DMS153 treated with DMSO at 0.1 percent for 48 hours (cell line): Measurements from ENCODE around the gene DNAAF8.
A peak's percentile ranks its signal among the peaks of the same experiment; 100 is the strongest.

ENCODE experiments used
- DNase-seq: peaks from one replicate; lab custom pipeline; 2025; ENCODE audit not compliant: unreplicated experiment; lab: John Stamatoyannopoulos, UW

Gene DNAAF8

DNA sequence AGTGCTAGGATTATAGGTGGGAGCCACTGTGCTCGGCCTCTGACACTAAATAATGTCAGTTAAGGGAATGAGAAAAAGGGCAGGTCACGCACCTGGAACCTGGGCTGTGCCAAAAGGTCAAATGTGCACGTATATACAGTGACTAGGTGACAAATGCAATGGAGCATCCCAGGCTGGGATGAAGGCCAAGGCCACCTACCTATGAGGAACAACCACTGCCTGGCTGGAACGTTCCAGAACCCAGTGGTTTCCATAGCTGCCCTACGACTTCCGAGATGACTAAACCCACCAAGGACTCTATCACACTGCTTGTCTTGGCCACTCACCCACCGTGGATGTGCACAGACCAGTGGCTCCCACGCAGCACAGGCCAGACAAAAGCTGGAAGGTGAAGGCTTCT lies 16.6 kb downstream of the DNAAF8 start:
- no peak for DNase-seq

- DNase-seq = no peak
These were observed 18.2 kb downstream of the DNAAF8 start for GRCh38 chr16:4752351-4753100.

- no peak for DNase-seq
These were observed 18.9 kb downstream of the DNAAF8 start for GRCh38 chr16:4753227-4753626.

- DNase-seq = no peak
These were observed 20.5 kb downstream of the DNAAF8 start for GRCh38 chr16:4754865-4755264.

DNA sequence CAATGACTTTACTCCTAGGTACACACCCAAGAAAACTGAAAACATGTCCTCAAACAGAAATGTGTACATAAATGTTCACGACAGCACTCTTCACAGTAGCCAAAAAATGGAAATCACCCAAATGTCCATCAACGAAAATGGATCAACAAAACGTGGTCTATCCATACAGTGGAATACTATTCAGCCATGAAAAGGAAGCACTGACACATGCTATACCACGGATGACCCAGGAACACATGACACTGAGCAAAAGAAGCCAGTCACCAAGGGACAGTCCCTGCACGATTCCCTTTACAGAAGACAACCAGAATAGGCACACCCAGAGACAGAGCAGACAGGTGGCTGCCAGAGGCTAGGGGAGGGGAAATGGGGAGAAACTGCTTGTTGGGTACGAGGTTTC lies 21.4 kb downstream of the DNAAF8 start:
- DNase-seq = no peak

DNA sequence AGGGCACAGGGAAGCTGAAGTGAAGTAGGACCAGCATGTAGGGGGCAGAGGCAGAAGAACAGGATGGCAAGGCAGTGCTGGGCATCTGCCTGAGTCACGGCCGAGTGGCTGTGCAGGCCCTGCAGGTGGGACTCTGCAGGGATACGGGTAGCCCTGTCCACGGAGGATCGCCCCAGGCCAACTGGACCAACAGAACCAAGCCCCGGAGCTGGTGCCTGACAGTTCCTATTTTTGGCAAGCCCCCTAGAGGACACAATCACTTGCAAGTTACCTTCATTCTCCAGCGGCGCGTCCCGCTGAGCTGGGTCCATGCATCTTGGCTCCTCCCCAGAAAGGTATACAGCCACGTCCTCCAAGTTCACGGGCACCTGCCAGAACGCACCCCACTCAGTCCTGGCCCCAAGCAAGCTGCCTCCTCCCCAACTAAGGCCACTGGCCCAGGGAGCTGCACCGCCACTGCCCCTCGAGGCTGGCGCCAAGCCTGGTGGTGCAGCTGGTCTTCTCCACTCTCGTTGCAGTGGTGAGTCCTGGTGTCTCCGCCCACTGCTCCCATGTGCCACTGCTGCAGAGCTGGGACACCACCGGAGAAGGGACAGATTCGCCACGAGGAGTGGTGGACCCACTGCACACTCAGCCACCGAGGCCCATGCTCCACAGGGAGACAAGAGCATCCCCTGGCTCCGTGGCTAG lies 26.0 kb downstream of the DNAAF8 start:
- no peak for DNase-seq

GRCh38 chr16:4762205-4762604 lies 27.9 kb downstream of the DNAAF8 start:
- DNase-seq = no peak

DNA sequence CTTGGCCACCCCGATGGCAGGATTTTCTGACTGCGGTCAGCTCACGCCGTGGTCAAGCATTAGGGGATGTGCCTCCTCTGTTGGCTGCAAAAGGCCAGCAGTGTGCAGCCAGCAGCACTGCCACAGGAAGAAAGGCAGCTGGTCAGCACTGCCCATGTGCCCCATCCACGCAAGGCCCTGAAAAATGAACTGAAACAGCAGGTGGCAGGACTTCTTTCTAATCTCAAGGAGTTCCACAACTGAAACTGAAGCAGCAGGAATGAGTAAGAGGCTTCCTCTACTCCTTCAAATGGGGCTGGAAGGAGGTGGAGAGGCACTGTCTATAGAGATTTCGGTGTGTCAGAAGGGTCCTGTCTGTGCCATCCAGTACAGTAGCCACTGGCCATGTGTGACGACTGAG lies 29.5 kb downstream of the DNAAF8 start:
- no peak for DNase-seq

- no peak for DNase-seq
These were observed 31.5 kb downstream of the DNAAF8 start for GRCh38 chr16:4765511-4766474.

- DNase-seq = peak; percentile 81
These were observed 32.7 kb downstream of the DNAAF8 start, which contains the start of gene ZNF500 for GRCh38 chr16:4766875-4767628. Gene ZNF500, minus strand, starts transcription at chr16:4767162. Its CDS starts 1,184 bp downstream, at chr16:4765978.

DNA sequence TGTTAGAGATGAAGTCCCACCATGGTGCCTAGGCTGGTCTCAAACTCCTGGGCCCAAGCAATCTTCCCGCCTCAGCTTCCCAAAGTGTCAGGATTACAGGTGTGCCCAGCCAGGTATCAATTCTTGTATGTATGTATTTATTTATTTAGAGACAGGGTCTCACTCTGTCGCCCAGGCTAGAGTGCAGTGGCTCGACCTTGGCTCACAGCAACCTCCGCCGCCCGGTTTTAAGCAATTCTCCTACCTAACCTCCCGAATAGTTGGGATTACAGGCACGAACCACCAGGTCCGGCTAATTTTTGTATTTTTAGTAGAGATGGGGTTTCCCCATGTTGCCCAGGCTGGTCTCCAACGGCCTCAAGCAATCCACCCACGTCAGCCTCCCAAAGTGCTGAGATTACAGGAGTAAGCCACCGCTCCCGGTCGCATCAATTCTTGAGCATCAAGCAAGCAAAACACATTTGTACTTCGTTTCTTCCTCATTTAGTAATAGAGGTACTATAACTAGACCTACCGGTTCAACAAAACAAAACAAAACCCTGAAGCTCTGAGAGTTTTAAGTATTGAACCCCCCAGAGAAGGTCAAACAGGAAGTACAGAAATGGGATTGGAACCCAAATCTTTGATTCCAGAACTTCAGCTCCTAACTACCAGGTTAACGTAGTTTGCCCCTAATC lies 33.7 kb downstream of the DNAAF8 start:
- no peak for DNase-seq

GRCh38 chr16:4768549-4769305 lies 34.4 kb downstream of the DNAAF8 start:
- peak; percentile 89 for DNase-seq

DNA sequence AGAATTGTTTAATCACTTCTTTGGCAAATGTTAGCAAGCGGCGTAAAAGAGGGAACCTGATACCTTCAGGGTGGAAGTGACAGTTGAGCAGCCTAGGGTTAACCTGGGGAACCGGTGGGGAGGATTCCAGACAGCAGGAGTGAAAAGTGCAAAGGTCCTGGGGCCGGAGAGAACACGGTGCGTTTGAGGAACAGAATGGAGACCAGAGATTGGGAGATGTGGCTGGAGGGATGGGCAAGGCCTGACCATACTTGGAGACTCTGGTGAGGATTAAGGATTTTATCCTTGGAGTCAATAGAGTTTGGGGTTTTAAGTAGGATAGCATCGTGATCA lies 34.9 kb downstream of the DNAAF8 start:
- no peak for DNase-seq

GRCh38 chr16:4771646-4772045 lies 37.3 kb downstream of the DNAAF8 start:
- no peak for DNase-seq

GRCh38 chr16:4772351-4772750 lies 38.0 kb downstream of the DNAAF8 start:
- DNase-seq = no peak

DNA sequence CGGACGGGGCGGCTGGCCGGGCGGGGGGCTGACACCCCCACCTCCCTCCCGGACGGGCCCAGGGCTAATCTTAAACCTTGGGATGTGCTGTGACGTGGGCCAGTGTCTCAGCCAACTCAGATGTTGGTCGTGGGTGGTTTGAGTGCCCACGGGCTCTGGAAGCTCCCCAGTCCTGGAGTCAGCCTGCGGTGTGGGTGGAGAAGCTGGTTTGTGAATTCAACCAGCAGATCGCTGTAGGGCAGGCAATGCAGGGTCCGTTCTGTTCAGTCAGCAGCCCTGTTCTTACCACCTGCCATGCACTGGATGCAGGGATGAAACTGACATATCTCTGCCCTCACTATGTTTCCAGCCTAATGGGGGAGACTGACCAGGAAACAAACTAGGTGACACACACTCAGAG lies 40.7 kb downstream of the DNAAF8 start:
- DNase-seq = no peak

DNA sequence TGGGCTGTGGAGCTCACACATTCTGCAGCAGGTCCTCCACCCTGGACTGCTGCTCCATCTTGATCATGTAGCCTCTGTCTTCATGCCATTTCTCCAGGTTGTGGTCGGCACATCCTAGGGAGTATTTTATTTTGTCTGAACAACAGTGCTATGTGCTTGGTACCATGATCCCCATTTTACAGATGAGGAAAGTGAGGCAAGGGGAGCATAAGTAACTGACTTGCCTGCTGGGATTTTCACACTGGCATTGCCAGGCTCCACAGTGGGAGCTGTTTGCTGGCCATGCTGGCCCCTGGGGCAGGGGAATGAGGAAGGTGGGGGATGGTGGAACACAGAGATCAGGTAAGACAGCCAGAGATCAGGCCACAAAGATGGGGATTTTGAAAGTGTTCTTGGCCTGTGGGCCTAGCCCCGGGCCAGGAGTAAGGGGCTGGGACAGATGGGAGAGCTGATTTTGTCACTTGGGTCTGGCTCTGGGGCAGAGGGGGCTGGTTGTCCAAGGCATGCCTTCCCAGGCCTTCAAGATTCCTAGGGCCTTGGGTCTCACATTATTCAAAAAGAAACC lies 41.9 kb downstream of the DNAAF8 start:
- no peak for DNase-seq

- no peak for DNase-seq
These were observed 43.2 kb downstream of the DNAAF8 start for GRCh38 chr16:4777339-4778049.

DNA sequence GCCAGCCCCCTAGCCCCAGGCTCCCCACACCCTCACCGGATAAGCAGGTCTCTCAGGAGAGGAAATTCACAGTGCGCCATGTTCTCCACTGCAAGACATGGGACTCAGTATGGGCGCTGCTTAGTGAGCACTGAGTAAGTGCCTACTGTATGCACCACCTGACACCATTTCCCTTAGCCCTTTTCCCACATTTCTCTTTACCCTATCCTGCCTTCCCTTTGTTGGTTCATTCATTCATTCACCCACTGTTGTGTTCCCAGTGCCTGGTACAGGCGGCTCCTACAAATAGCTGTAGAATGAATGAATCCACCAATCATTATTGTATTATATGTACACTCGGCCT lies 43.7 kb downstream of the DNAAF8 start:
- no peak for DNase-seq
